SK-N-SH treated with all-trans-retinoic acid at 6 μM for 48 hours (cell line): ENCODE data around the gene BICRAL.

Experiments
- OSR1 ChIP-seq: fragments of 250-450 bp; sonication (Bioruptor Pico); IDR thresholded peaks from 2 replicates; pipeline ENCODE4 v1.8.0; 2022; ENCODE audit warnings: moderate library complexity, mild to moderate bottlenecking, inconsistent platforms
- PATZ1 ChIP-seq: fragments of 250-450 bp; sonication (Bioruptor Pico); IDR thresholded peaks from 2 replicates; pipeline ENCODE4 v1.8.0; 2020; ENCODE audit warnings: mild to moderate bottlenecking, moderate library complexity, borderline replicate concordance
- TCF4 ChIP-seq: fragments of 250-450 bp; sonication (Bioruptor Pico); IDR thresholded peaks from 2 replicates; pipeline ENCODE4 v1.8.0; 2021; ENCODE audit warnings: mild to moderate bottlenecking, moderate library complexity, borderline replicate concordance
- ZFP30 ChIP-seq: fragments of 450-650 bp; formaldehyde crosslinking; IDR thresholded peaks from 2 replicates; pipeline ENCODE4 v1.5.0; 2022; ENCODE audit warnings: mild to moderate bottlenecking, moderate library complexity

- TF ChIP-seq PATZ1 (CRISPR knock-in tag) (no peak), TCF4 (CRISPR knock-in tag) (no peak), ZFP30 (CRISPR knock-in tag) (no peak), OSR1 (no peak)
Observed at GRCh38 chr6:42766163-42766670, 15.6 kb upstream of the BICRAL start.
